Lower leg skin (tissue), 3 donors: ENCODE data around the gene XIRP2.

Experiments used
- CTCF ChIP-seq, 3 donors: fragments of 450-650 bp; IDR thresholded peaks; one replicate each; pipeline ENCODE4 v1.5.1; 2016; ENCODE audit warnings: antibody characterized with exemption in 3 of 3, mild to moderate bottlenecking in 3 of 3, moderate library complexity in 2 of 3
- POLR2A ChIP-seq, 2 donors: fragments of 450-650 bp; IDR thresholded peaks; one replicate each; pipeline ENCODE4 v1.6.1; 2016 to 2017; ENCODE audit warnings: antibody characterized with exemption in 2 of 2, mild to moderate bottlenecking in 1 of 2, moderate library complexity in 1 of 2

- TF ChIP-seq CTCF (IDR thresholded peaks at IDR 0.05) (no peak), POLR2A (IDR thresholded peaks at IDR 0.05) (no peak)
Observed at GRCh38 chr2:167258712-167259111, 370.4 kb downstream of the XIRP2 start.
